HG03175 (cell line): ENCODE data around the gene ZG16B.

Experiments
- ATAC-seq: cut with Tn5 transposase; IDR thresholded peaks from one replicate; pipeline ENCODE4 v1.9.1; 2021; ENCODE audit warnings: mild to moderate bottlenecking, moderate library complexity; ENCODE audit not compliant: unreplicated experiment

The ZG16B gene

GRCh38 chr16:2860826-2861567, 30.9 kb downstream of the ZG16B start:
- no peak for ATAC-seq

GRCh38 chr16:2865651-2866050, 35.5 kb downstream of the ZG16B start:
- ATAC-seq = no peak

GRCh38 chr16:2866431-2866830, 36.3 kb downstream of the ZG16B start:
- ATAC-seq = no peak

GRCh38 chr16:2867661-2867986, 37.5 kb downstream of the ZG16B start:
- no peak for ATAC-seq

GRCh38 chr16:2867987-2868789, 38.1 kb downstream of the ZG16B start:
- ATAC-seq = peak; percentile 91

- no peak for ATAC-seq
These were observed 41.8 kb downstream of the ZG16B start for GRCh38 chr16:2871926-2872325.

- no peak for ATAC-seq
These were observed 44.2 kb downstream of the ZG16B start for GRCh38 chr16:2874032-2874911.

GRCh38 chr16:2874912-2875362, 44.8 kb downstream of the ZG16B start:
- peak; percentile 63 for ATAC-seq

- ATAC-seq = no peak
These were observed 49.9 kb downstream of the ZG16B start for GRCh38 chr16:2879854-2880508.
